NOMO-1 treated with DMSO at 0.1 percent for 48 hours (cell line): ENCODE measurements around the gene EML4.
"Not testable (repeated sequence)": the region's sequence is repeated elsewhere in the genome, so short reads cannot be mapped to it uniquely, and the experiment has no call there.

ENCODE experiments used
- DNase-seq: peaks from one replicate; lab custom pipeline; 2025; ENCODE audit not compliant: unreplicated experiment; lab: John Stamatoyannopoulos, UW

Gene EML4

GRCh38 chr2:42342795-42343241, 173.7 kb downstream of the EML4 start:
- DNase-seq: no peak

GRCh38 chr2:42345986-42346385, 176.8 kb downstream of the EML4 start:
- no peak for DNase-seq

DNA sequence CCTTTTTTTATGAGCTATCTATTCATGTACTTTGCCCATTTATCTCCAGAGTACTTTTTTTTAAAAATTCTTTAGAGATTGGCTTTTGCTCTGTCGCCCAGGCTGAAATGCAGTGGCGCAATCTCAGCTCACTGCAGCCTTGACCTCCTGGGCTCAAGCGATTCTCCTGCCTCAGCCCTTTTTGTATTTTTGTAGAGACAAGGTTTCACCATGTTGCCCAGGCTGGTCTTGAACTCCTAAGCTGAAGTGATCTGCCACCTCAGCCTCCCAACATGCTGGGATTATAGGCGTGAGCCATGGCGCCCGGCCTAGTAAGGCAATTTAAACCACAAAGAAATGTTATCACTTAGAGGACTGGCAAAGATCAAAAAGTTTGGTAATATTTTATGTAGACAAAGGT, 177.7 kb downstream of the EML4 start:
- not testable (repeated sequence) for DNase-seq

DNA sequence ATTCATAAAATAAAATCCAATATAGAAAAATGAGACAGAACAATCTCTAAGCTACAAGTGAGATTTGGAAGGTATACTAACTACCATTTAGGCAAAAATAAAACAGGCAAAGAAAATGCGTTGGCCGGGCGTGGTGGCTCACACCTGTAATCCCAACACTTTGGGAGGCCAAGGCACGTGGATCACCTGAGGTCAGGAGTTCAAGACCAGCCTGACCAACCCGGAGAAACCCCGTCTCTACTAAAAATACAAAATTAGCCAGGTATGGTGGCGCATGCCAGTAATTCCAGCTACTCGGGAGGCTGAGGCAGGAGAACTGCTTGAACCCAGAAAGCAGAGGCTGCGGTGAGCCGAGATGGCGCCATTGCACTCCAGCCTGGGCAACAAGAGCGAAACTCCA, 178.4 kb downstream of the EML4 start:
- DNase-seq: not testable (repeated sequence)

DNA sequence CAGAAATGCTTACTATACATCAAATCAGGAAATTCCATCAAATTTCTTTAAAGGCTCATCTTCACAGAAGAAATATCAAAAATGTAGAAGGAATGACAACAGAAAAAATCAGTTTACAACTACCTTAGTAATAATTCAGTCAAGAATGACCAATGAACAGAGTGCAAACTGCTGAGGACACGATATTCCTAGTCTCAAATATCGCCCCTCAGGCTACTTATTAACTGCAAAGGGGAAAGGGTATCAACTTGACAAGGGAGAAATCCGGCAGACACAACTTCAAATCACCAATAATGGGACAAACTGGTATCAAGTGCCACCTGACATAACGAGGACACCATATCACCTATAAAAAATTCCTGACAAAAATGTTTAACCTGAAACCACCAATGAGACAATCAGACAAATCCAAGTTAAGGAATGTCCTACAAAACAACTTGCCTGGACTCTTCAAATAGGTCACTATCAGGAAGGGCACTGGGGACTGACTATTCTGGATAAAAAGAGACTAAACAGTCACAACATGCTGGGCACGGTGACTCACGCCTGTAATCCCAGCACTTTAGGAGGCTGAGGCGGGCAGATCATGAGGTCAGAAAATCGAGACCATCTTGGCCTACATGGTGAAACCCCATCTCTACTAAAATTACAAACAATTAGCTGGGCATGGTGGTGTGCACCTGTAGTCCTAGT, 179.1 kb downstream of the EML4 start:
- DNase-seq: no peak

GRCh38 chr2:42350434-42351063, 181.4 kb downstream of the EML4 start:
- DNase-seq: no peak

- DNase-seq: no peak
Measured at GRCh38 chr2:42351864-42352263, 182.7 kb downstream of the EML4 start.

DNA sequence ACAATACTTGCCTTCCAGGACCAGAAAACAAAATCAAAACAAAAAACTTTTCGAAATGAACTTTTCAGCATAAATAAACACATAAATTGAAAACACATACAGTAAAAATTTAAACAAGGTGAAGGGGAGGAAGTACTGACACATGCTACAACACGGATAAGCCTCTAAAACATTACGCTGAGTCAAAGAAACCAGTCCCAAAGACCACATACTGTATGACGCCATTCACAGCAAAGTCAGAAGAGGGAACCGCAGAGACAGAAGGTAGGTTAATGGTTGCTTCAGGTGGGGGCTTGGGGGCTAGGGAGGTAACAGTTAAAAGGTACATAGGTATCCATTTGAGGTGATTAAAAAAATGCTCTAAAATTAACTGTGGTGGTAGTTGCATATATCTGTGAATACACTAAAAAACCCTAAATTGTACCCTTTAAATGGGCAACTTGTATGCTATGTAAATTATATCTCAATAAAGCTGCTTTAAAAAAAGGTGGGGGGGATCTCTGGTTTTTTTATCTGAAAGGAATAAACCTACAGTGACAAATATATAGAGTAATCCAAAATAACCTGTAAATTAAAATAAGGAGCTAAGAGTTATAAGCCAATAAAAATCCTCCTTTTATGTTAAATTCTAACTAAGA, 184.8 kb downstream of the EML4 start:
- DNase-seq: no peak

DNA sequence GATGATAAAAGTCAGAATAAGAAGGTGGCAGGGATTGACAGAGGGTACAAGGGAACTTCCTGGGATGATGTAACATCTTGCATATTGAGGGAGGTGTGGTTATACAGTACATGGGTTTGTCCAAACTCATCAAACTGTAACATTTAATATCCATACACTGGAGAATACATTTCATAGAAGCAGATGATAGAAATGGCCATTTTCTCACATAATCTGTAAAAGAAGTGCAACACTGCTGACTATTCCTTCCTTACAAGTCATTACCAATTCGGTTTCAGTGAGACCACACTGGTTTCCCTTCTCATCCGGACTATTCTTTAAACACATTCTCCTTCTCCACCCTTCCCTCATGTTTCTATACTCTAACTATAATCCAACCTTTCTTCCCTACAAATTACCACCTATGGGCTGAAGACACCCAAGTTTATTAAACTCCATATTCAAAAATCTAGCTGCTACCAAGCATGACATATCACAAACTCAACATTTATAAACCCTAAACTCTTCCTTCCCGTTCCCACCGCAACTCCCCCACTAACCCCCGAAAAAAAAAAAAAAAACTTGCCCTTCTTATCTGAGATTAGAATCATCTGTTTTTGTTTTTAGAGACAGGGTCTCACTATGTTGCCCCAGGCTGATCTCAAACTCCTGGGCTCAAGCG, 190.3 kb downstream of the EML4 start:
- DNase-seq: no peak

DNA sequence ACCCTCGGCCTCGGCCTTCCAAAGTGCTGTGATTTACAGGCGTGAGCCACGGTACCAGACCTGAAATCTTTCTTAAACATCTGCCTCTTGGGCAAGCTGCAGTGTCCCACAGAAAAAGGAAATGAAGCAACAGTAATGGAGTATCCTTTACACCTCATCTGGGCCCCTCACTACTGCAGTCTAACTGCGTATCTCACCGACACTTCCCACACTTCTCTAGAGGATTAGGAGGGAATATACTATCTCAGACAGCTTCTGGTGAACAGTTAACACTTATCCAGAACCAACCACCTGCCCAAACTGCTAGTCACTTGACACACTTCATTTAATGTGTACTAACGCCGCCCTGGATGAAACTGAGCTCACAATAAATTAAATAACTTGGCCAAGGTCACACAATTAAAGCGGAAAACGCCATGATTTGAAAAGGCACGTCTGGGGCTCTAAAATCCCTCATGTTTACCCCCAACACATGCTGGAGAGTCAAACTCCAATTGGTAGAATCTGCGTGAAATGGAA, 190.9 kb downstream of the EML4 start:
- DNase-seq: peak; percentile 80

GRCh38 chr2:42360493-42360889, 191.3 kb downstream of the EML4 start:
- no peak for DNase-seq

- peak; percentile 95 for DNase-seq
Measured at GRCh38 chr2:42360890-42361727, 192.0 kb downstream of the EML4 start, which contains the start of gene COX7A2L. TSS of gene COX7A2L (minus strand) at chr2:42361217. CDS start at chr2:42361161, 56 bp downstream.

GRCh38 chr2:42361728-42362283, 192.7 kb downstream of the EML4 start:
- no peak for DNase-seq

DNA sequence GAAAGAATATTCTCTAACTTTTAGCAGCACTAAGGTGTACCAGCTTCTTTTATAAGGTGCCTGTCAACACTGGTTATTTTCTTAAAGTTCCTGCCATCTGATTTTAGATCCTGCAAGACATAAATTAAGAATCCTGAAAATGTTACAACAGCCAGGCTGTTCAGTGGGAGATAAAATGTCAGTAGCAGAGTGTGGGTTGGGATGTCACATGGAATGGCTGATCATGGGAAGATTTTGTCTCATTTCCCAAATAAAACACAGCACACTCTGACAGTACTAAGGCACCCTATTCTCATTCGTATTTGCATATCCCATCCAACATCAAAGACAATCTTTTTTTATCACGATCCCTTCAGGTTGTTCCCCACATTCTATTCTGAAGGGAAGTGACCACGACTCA, 194.3 kb downstream of the EML4 start:
- no peak for DNase-seq

GRCh38 chr2:42364658-42365057, 195.5 kb downstream of the EML4 start:
- no peak for DNase-seq

DNA sequence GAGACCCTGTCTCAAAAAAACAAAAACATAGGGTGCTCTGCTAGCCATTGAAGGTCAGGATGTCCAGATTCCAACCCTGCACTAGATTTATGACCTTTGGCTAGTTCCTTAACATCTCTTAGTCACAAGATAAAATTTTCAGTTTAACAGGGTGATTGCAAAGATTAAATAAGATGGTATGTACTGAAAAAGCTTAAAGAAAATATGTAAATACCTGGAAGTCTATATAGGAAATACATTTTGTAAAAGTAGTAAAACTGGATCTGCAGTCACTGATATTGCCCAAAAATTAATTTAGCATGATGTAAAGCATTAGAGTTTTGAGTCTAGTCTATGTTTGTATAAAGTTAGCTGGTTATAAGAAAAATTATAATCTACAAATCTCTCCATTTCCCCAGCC, 197.3 kb downstream of the EML4 start:
- DNase-seq: no peak

GRCh38 chr2:42367835-42368234, 198.7 kb downstream of the EML4 start:
- DNase-seq: no peak

- no peak for DNase-seq
Measured at GRCh38 chr2:42368817-42369531, 199.8 kb downstream of the EML4 start.

GRCh38 chr2:42369532-42370229, 200.5 kb downstream of the EML4 start:
- DNase-seq: no peak
